ENCODE data around the gene BRD4. TPM values are rescaled to one million over a fixed set of nuclear protein-coding genes. Genes with fewer than 3 reads are reported as not detected.
A peak's percentile ranks its signal among the peaks of the same experiment; 100 is the strongest.

BRD4 gene
- total RNA-seq, 4 donors from 2014 or later: 7.7 to 38.2 (median 31.3) TPM

- Histone ChIP-seq H3K36me3 (no peaks in the 10 kb centered on the region), H3K27me3 (peaks cover 0 to 5% (median 0%) of the 10 kb centered on the region in 4 donors), H3K9me3 (no peaks in the 10 kb centered on the region), H3K4me3 (no peak overlapping the region), H3K4me1 (peaks cover 0 to 25% (median 9%) of the 10 kb centered on the region in 3 donors), H3K27ac (peak overlapping the region; percentile 75 to 82 (median 78))
- no peak for DNase-seq
- 38 to 51% methylated on average over 5 of the region's 5 CpGs for WGBS, 2 donors
- no peak for TF ChIP-seq POLR2A (IDR thresholded peaks at IDR 0.05)
- intact Hi-C loops (cut with DNase I): no loop called here
Observed at GRCh38 chr19:15210323-15210781, 122.0 kb downstream of the BRD4 start.

GRCh38 chr19:15201374-15202023, 130.8 kb downstream of the BRD4 start:
- DNase-seq: no peak
- peaks cover 0 to 12% (median 0%) of the 10 kb centered on the region in 3 donors for H3K36me3 ChIP-seq
- 93 to 94% methylated on average over 13 to 18 of the region's 18 CpGs for WGBS, 2 donors
- H3K9me3 ChIP-seq: no peaks in the 10 kb centered on the region
- H3K4me3 ChIP-seq: peak overlapping the region in 3 of 4 donors; percentile 71 to 80 (median 79)
- intact Hi-C loops (cut with DNase I): no loop called here
- peaks cover 0 to 49% (median 0%) of the 10 kb centered on the region in 4 donors for H3K27me3 ChIP-seq
- peak overlapping the region; percentile 90 to 98 (median 96) for H3K27ac ChIP-seq
- TF ChIP-seq CTCF (IDR thresholded peaks at IDR 0.05): no peak
- TF ChIP-seq POLR2A (IDR thresholded peaks at IDR 0.05): no peak
- H3K4me1 ChIP-seq: peaks cover 23 to 50% (median 35%) of the 10 kb centered on the region in 3 donors

GRCh38 chr19:15200553-15201364, 131.6 kb downstream of the BRD4 start, which contains the start of gene NOTCH3:
Gene NOTCH3 (minus strand): TSS chr19:15200995. CDS start chr19:15200905, 90 bp downstream.
- 0% methylated on average over 2 to 5 of the region's 74 CpGs for WGBS, 2 donors
- peaks cover 0 to 12% (median 0%) of the 10 kb centered on the region in 3 donors for H3K36me3 ChIP-seq
- H3K27me3 ChIP-seq: peaks cover 0 to 57% (median 0%) of the 10 kb centered on the region in 4 donors
- H3K4me1 ChIP-seq: peaks cover 23 to 57% (median 35%) of the 10 kb centered on the region in 3 donors
- H3K4me3 ChIP-seq: peak within 1 kb of the TSS; percentile 61 to 80 (median 75)
- H3K27ac ChIP-seq: peak within 1 kb of the TSS; percentile 90 to 98 (median 96)
- DNase-seq: no peak
- TF ChIP-seq CTCF (IDR thresholded peaks at IDR 0.05) (no peak), POLR2A (IDR thresholded peaks at IDR 0.05) (peak in 1 of 4 donors; percentile 11)
- intact Hi-C loops (cut with DNase I): no loop called here
- H3K9me3 ChIP-seq: no peaks in the 10 kb centered on the region

- Histone ChIP-seq H3K27me3 (peaks cover 0 to 65% (median 0%) of the 10 kb centered on the region in 4 donors), H3K4me1 (peaks cover 27 to 66% (median 43%) of the 10 kb centered on the region in 3 donors), H3K9me3 (no peaks in the 10 kb centered on the region), H3K4me3 (peak overlapping the region; percentile 61 to 80 (median 75)), H3K36me3 (peaks cover 0 to 12% (median 0%) of the 10 kb centered on the region in 3 donors), H3K27ac (peak overlapping the region; percentile 90 to 98 (median 96))
- 0 to 2% methylated on average over 8 of the region's 82 CpGs for WGBS, 2 donors
- TF ChIP-seq CTCF (IDR thresholded peaks at IDR 0.05) (no peak), POLR2A (IDR thresholded peaks at IDR 0.05) (no peak)
- intact Hi-C loops (cut with DNase I): no loop called here
- no peak for DNase-seq
Observed at GRCh38 chr19:15199661-15200552, 132.4 kb downstream of the BRD4 start.
